GM12878 (cell line): ENCODE measurements around the gene MYRF. TPM values are rescaled to one million over a fixed set of nuclear protein-coding genes. Genes with fewer than 3 reads are reported as not detected.

Experiments
- ATAC-seq: fragments of 200-7000 bp; cut with Tn5 transposase; 3 replicates; pipeline ENCODE4 v1.9.1; 2020; ENCODE audit warnings: mild to moderate bottlenecking, moderate library complexity
- BruUV-seq: library from RNA; stranded (reverse); fragments of 400-500 nt; replicated peaks from 2 replicates; lab custom pipeline; 2021; lab: Mats Ljungman, UMichigan
- CTCF ChIA-PET: fragments of 300-600 bp; sonication (Branson Sonifier 250); formaldehyde crosslinking; extraction: SDS; loops from one replicate; lab custom pipeline; 2021; ENCODE audit warnings: inconsistent platforms; lab: Yijun Ruan, JAX
- POLR2A ChIA-PET: fragments of 350-600 bp; formaldehyde crosslinking; extraction: SDS; loops from one replicate; lab custom pipeline; 2021; ENCODE audit warnings: inconsistent platforms; lab: Charles Lee
- RAD21 ChIA-PET: fragments of 300-600 bp; sonication (Branson Sonifier 250); formaldehyde crosslinking; loops from one replicate; lab custom pipeline; 2023; ENCODE audit warnings: antibody characterized with exemption; ENCODE audit not compliant: unreplicated experiment; lab: Charles Lee
- SMC1A ChIA-PET: fragments of 300-600 bp; sonication (Branson Sonifier 250); formaldehyde crosslinking; loops from one replicate; lab custom pipeline; 2023; ENCODE audit not compliant: unreplicated experiment, uncharacterized antibody; lab: Charles Lee
- DNase-seq: peaks from one replicate; pipeline ENCODE4 v3.0.0-alpha.2; 2011; ENCODE audit warnings: low read depth, low spot score
- FAIRE-seq: peaks from 3 replicates; lab custom pipeline; 2011; peaks lifted over from hg19 to GRCh38; lab: Jason Lieb, UNC
- H2AFZ ChIP-seq: 2 replicates; pipeline ENCODE4 v1.6.0; 2011; ENCODE audit warnings: low read depth, low read length, control low read depth; ENCODE audit not compliant: control insufficient read depth
- H3K27ac ChIP-seq: 2 replicates; pipeline ENCODE4 v1.5.1; 2011; ENCODE audit warnings: control low read depth; ENCODE audit not compliant: control insufficient read depth, insufficient read depth
- H3K27me3 ChIP-seq, 2 experiments: replicated peaks in 1 of 2; 2 replicates each; pipeline versions ENCODE4 v1.6.0 to v1.6.1; 2011; ENCODE audit warnings: low read length in 1 of 2; ENCODE audit not compliant: control insufficient read depth in 2 of 2, insufficient read depth in 2 of 2
- H3K36me3 ChIP-seq, 2 experiments: 2 replicates each; pipeline ENCODE4 v1.5.1; 2011; ENCODE audit warnings: low read length in 1 of 2; ENCODE audit not compliant: control insufficient read depth in 2 of 2, insufficient read depth in 2 of 2
- H3K4me1 ChIP-seq: 2 replicates; pipeline ENCODE4 v1.6.1; 2011; ENCODE audit warnings: mild to moderate bottlenecking, low read length, moderate library complexity, mixed read lengths; ENCODE audit not compliant: control insufficient read depth, insufficient read depth
- H3K4me2 ChIP-seq: 2 replicates; pipeline ENCODE4 v1.6.0; 2011; ENCODE audit warnings: control low read depth; ENCODE audit not compliant: control insufficient read depth, insufficient read depth
- H3K4me3 ChIP-seq: fragments of 200-600 bp; sonication (generic); 2 replicates; pipeline ENCODE4 v1.5.1; 2016
- H3K79me2 ChIP-seq: 2 replicates; pipeline ENCODE4 v1.6.0; 2011; ENCODE audit warnings: low read length; ENCODE audit not compliant: control insufficient read depth, insufficient read depth
- H3K9ac ChIP-seq: 2 replicates; pipeline ENCODE4 v1.8.0; 2011; ENCODE audit warnings: low read length, control low read depth, mixed read lengths; ENCODE audit not compliant: control insufficient read depth, insufficient read depth
- H3K9me3 ChIP-seq: replicated peaks from 3 replicates; pipeline ENCODE4 v1.5.1; 2011; ENCODE audit warnings: mild to moderate bottlenecking, low read length; ENCODE audit not compliant: control insufficient read depth, insufficient read depth
- H4K20me1 ChIP-seq: 2 replicates; pipeline ENCODE4 v1.6.0; 2011; ENCODE audit not compliant: control insufficient read depth, insufficient read depth
- LARP7 ChIP-seq: fragments of 450-650 bp; IDR thresholded peaks from 2 replicates; pipeline ENCODE4 v1.6.1; 2017; ENCODE audit warnings: mild to moderate bottlenecking
- MYB ChIP-seq: fragments of 150-350 bp; IDR thresholded peaks from 2 replicates; pipeline ENCODE4 v1.6.1; 2014; ENCODE audit warnings: mild to moderate bottlenecking, low read depth, low read length, borderline replicate concordance
- WGBS: methylation state at CpG from one replicate; pipeline ENCODE4 v1.1.6; 2016; ENCODE audit warnings: low lambda C conversion rate; ENCODE audit not compliant: insufficient replicate concordance, insufficient coverage; ENCODE audit errors: missing lambda C conversion rate; 5-methylcytosine and 5-hydroxymethylcytosine counted together
- in situ Hi-C: fragments of 300-500 bp; cut with MboI; formaldehyde crosslinking; loops from 9 replicates; pipeline ENCODE4 v1.14.3; 2018; ENCODE audit warnings: mixed read lengths
- intact Hi-C: fragments of 100-400 bp; cut with micrococcal nuclease; formaldehyde crosslinking; loops from one replicate; pipeline ENCODE4 v1.14.2; 2022; ENCODE audit not compliant: unreplicated experiment
- polyA plus RNA-seq, 11 experiments: library from polyadenylated mRNA; depleted of rRNA in 4 of 11; unstranded in 6 of 11; stranded (reverse) in 5 of 11; fragments of >200 nt; fragmentation: Nextera tagmentation in 4 of 11; fragmentation: Illumina TruSeq in 1 of 11; extraction: Ambion mirVana in 4 of 11; extraction: Trizol in 1 of 11; gene quantifications; 1 replicate in 1 of 11; 2 replicates in 10 of 11; pipeline versions ENCODE4 v1.2.1 to v1.2.3, GENCODE V29; 2011 to 2016; ENCODE audit warnings: inconsistent platforms in 2 of 11, missing spikeins in 2 of 11, low read depth in 1 of 11
- total RNA-seq, 4 experiments: library from RNA; depleted of rRNA in 3 of 4; stranded (reverse); fragments of >200 nt in 3 of 4; fragmentation: Illumina TruSeq in 1 of 4; extraction: Trizol in 1 of 4; gene quantifications; 2 replicates each; pipeline versions ENCODE4 v1.2.1 to v1.2.3, GENCODE V29; 2013 to 2021
- TF ChIP-seq, protein P1 (sequence below): IDR thresholded peaks from 2 replicates; pipeline ENCODE4 v1.6.1; 2011; ENCODE audit warnings: borderline replicate concordance, low read depth, mild to moderate bottlenecking, moderate library complexity, low read length; ENCODE audit not compliant: insufficient read depth, poor library complexity, severe bottlenecking

The MYRF gene
- total and polyA plus RNA-seq, 10 of the 15 experiments (the other 5 are each of a cell fraction or from before 2014, with no cell fraction given), result 0.27 to 15.6 (median 0.89) TPM

DNA sequence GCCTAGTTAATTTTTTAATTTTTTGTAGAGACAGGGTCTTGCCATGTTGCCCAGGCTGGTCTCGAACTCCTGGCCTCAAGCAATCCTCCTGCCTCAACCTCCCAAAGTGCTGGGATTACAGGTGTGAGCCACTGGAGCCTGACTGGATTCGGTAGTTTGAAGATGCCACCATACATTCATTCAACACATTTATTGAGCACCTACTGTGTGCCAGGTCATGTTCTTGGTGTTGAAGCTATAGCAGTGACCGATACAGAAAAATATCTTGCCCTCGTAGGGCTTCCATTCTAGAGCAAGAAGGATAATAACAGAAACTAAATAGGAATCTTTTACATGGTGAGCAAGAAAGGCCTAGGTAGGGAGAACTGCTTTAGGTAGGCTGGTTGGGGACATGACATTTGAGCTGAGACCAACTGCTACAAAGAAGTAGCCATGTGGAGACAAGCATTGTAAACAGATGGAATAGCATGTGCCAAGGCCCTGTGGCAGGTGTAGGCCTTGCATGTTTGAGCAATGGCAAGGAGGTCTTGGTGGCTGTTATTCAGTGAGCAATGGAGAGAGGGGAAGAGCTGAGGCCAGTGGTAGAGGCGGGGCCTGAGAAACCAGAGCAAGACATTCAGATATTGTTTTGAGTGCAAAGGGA is 1.7 kb upstream of the MYRF start:
- in situ Hi-C loops, result no loop called here
- ChIA-PET SMC1A (interaction anchor here (1.1 to 6.5 kb wide), 4 partner anchors 8 to 45 kb away, joined by 3 to 91 read pairs (median 4); partner anchors contain the start of genes FEN1 and TMEM258), CTCF (interaction anchor here (1.2 to 7.0 kb wide), 8 partner anchors 16 to 358 kb away, joined by 3 to 200 read pairs (median 8); partner anchors contain the start of genes FEN1 and TMEM258), POLR2A (interaction anchor here (0.9 kb wide), 1 partner anchor 41 kb away, joined by 3 read pairs; no protein-coding TSS in a partner anchor), RAD21 (interaction anchor here (1.5 to 3.4 kb wide), 2 partner anchors 38 to 41 kb away, joined by 4 to 32 read pairs; partner anchors contain the start of genes FEN1 and TMEM258)
- DNase-seq, result no peak
- no peak overlapping the region for H3K27ac ChIP-seq
- WGBS, result 58% methylated on average over 5 of the region's 5 CpGs
- no peaks in the 10 kb centered on the region; the same call in 1 of the 2 replicates for H3K4me1 ChIP-seq
- intact Hi-C loops, result no loop called here
- H3K4me2 ChIP-seq, result no peak overlapping the region
- H3K9ac ChIP-seq, result no peak overlapping the region
- no peaks in the 10 kb centered on the region for H3K9me3 ChIP-seq
- H4K20me1 ChIP-seq, result no peaks in the 10 kb centered on the region
- no peak overlapping the region for H2AFZ ChIP-seq
- no TSS peak for BruUV-seq
- no peaks in the 10 kb centered on the region for H3K79me2 ChIP-seq
- no peak for TF ChIP-seq LARP7
- TF ChIP-seq, protein P1, sequence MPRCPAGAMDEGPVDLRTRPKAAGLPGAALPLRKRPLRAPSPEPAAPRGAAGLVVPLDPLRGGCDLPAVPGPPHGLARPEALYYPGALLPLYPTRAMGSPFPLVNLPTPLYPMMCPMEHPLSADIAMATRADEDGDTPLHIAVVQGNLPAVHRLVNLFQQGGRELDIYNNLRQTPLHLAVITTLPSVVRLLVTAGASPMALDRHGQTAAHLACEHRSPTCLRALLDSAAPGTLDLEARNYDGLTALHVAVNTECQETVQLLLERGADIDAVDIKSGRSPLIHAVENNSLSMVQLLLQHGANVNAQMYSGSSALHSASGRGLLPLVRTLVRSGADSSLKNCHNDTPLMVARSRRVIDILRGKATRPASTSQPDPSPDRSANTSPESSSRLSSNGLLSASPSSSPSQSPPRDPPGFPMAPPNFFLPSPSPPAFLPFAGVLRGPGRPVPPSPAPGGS, result no peak
- no peak for ATAC-seq
- H3K27me3 ChIP-seq, result peaks cover 0 to 4% of the 10 kb centered on the region in 2 experiments; a peak in 1 of 4 replicates
- no peaks in the 10 kb centered on the region for H3K36me3 ChIP-seq
- no peak overlapping the region for H3K4me3 ChIP-seq
- no peak for FAIRE-seq

- DNase-seq (no peak), ATAC-seq (no peak), FAIRE-seq (no peak)
- Histone ChIP-seq H3K4me2 (no peak overlapping the region), H3K79me2 (no peaks in the 10 kb centered on the region), H3K9me3 (no peaks in the 10 kb centered on the region), H3K36me3 (no peaks in the 10 kb centered on the region), H3K27ac (no peak overlapping the region), H4K20me1 (no peaks in the 10 kb centered on the region), H2AFZ (no peak overlapping the region), H3K9ac (no peak overlapping the region), H3K4me1 (no peaks in the 10 kb centered on the region; the same call in 1 of the 2 replicates), H3K27me3 (peaks cover 0 to 4% of the 10 kb centered on the region in 2 experiments; a peak in 1 of 4 replicates), H3K4me3 (no peak overlapping the region)
- CTCF ChIA-PET, result interaction anchor here (0.6 to 7.0 kb wide), 8 partner anchors 16 to 357 kb away, joined by 3 to 200 read pairs (median 6); partner anchors contain the start of genes FEN1 and TMEM258
- RAD21 ChIA-PET, result interaction anchor here (1.5 kb wide), 1 partner anchor 37 kb away, joined by 4 read pairs; no protein-coding TSS in a partner anchor
- in situ Hi-C loops (no loop called here), intact Hi-C loops (no loop called here)
- WGBS, result 59% methylated on average over 13 of the region's 14 CpGs
- SMC1A ChIA-PET, result interaction anchor here (1.4 to 6.5 kb wide), 3 partner anchors 11 to 44 kb away, joined by 3 to 91 read pairs (median 4); partner anchors contain the start of genes FEN1 and TMEM258
- no TSS peak for BruUV-seq
- POLR2A ChIA-PET, result interaction anchor here (0.9 kb wide), 1 partner anchor 41 kb away, joined by 3 read pairs; no protein-coding TSS in a partner anchor
- no peak for TF ChIP-seq MYB
Measured at GRCh38 chr11:61751384-61751783, 1.1 kb upstream of the MYRF start.
